RWPE2 (cell line): ENCODE measurements around the gene CYB5A.

Source experiments
- ATAC-seq: fragments of 200-7000 bp; cut with Tn5 transposase; 3 replicates; pipeline ENCODE4 v1.9.1; 2021; ENCODE audit warnings: low read depth
- DNase-seq: peaks from one replicate; pipeline ENCODE4 v3.0.0-alpha.2; 2020; ENCODE audit warnings: low spot score
- H3K27ac ChIP-seq: fragments of 450-650 bp; 2 replicates; pipeline ENCODE4 v1.5.1; 2017; ENCODE audit warnings: mild to moderate bottlenecking; ENCODE audit not compliant: poor library complexity, severe bottlenecking
- H3K27me3 ChIP-seq: fragments of 250-450 bp; sonication (Bioruptor Pico); 2 replicates; pipeline ENCODE4 v1.5.1; 2021; ENCODE audit warnings: mild to moderate bottlenecking, moderate library complexity; ENCODE audit not compliant: insufficient read depth, poor library complexity, severe bottlenecking
- H3K36me3 ChIP-seq: fragments of 250-450 bp; sonication (Bioruptor Pico); 2 replicates; pipeline ENCODE4 v1.5.1; 2020; ENCODE audit warnings: low read depth, mild to moderate bottlenecking, moderate library complexity
- H3K4me1 ChIP-seq: fragments of 250-450 bp; sonication (Bioruptor Pico); 2 replicates; pipeline ENCODE4 v1.5.1; 2021; ENCODE audit warnings: mild to moderate bottlenecking, moderate library complexity; ENCODE audit not compliant: insufficient read depth, poor library complexity, severe bottlenecking
- H3K4me3 ChIP-seq: fragments of 250-450 bp; sonication (Bioruptor Pico); 2 replicates; pipeline ENCODE4 v1.5.1; 2021; ENCODE audit warnings: mild to moderate bottlenecking, moderate library complexity; ENCODE audit not compliant: severe bottlenecking
- H3K9me3 ChIP-seq: fragments of 250-450 bp; sonication (Bioruptor Pico); 2 replicates; pipeline ENCODE4 v1.5.1; 2021; ENCODE audit warnings: mild to moderate bottlenecking, moderate library complexity; ENCODE audit not compliant: severe bottlenecking
- CTCF ChIP-seq: fragments of 450-650 bp; IDR thresholded peaks from one replicate; pipeline ENCODE4 v1.5.1; 2017; ENCODE audit warnings: mild to moderate bottlenecking, moderate library complexity; ENCODE audit not compliant: poor library complexity, severe bottlenecking

CYB5A gene

DNA sequence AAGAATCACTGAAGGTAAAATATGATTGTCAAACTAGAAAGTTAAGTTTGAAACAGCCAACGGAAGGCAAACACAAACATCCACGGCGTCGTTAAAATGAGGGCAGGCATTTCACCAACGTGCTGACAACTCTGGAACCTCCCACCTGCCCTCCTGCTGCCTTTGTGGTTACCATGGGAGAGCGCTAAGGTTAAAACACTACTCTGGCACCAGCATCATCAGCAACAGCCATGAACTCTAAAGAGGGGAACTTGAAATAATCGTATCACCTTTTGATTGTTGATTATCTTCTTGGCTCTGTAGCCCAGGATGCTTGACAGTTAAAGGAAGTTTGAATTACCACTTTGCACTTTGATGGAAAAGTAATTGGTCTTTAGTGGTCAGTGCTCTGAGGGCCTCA is 34.7 kb downstream of the CYB5A start:
- ATAC-seq, result no peak
- Histone ChIP-seq H3K9me3 (no peaks in the 10 kb centered on the region), H3K36me3 (peaks cover 6% of the 10 kb centered on the region), H3K27ac (no peak overlapping the region), H3K4me1 (no peaks in the 10 kb centered on the region), H3K27me3 (no peaks in the 10 kb centered on the region), H3K4me3 (no peak overlapping the region)
- DNase-seq, result no peak
- TF ChIP-seq CTCF, result no peak

DNA sequence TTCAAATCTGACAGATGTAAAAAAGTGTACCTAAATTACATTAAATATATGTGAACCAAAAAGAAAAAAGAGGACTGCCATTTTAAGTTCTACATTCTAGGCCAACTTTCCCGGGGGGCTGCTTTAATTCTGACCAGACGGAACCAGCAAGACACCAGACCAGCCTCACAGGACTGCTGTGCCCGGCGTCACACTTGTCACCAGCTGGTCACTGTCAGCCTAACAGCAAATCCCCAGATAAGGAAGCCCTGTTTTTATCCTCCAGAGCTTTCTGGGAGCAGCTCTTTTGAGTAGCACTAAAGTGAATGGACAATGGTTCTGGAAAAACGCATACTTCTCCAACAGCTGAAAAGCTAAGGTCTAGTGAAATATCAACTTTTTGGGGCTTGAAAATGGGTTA is 35.6 kb downstream of the CYB5A start:
- Histone ChIP-seq H3K36me3 (peaks cover 6% of the 10 kb centered on the region), H3K27ac (no peak overlapping the region), H3K4me3 (no peak overlapping the region), H3K4me1 (peaks cover 5% of the 10 kb centered on the region), H3K27me3 (no peaks in the 10 kb centered on the region), H3K9me3 (no peaks in the 10 kb centered on the region)
- no peak for DNase-seq
- no peak for TF ChIP-seq CTCF
- ATAC-seq, result no peak

DNA sequence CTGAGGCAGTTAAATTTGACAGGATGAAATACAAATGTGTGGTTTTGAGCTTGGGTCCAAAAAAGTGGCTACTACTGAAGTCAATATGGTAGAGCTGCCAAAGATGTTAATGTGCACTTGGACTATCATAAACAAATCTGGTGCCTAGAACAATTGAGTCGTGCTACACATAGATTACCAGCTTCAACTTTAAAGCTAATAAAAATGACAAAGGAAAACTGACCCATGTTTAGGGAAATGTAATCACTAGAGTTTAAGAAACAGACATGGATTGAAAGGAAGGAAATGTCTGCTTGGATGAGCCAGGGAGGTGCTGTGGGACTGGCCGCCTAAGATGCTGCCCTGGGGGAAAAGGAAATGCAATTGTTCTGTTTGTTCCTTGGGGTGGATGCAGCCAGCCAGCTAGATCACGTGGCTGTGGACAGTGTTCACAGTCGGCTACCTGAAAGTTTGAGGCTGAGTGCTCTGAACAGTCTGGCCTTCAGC is 36.6 kb downstream of the CYB5A start:
- H3K4me3 ChIP-seq, result no peak overlapping the region
- H3K4me1 ChIP-seq, result peaks cover 5% of the 10 kb centered on the region
- DNase-seq (no peak), ATAC-seq (peak; percentile 48; the same call in 2 of the 3 replicates)
- TF ChIP-seq CTCF, result no peak
- H3K27me3 ChIP-seq, result no peaks in the 10 kb centered on the region
- no peak overlapping the region for H3K27ac ChIP-seq
- peaks cover 6% of the 10 kb centered on the region for H3K36me3 ChIP-seq
- no peaks in the 10 kb centered on the region for H3K9me3 ChIP-seq

- Histone ChIP-seq H3K9me3 (no peaks in the 10 kb centered on the region), H3K4me3 (no peak overlapping the region), H3K36me3 (peaks cover 6% of the 10 kb centered on the region), H3K4me1 (peaks cover 15% of the 10 kb centered on the region), H3K27ac (no peak overlapping the region), H3K27me3 (no peaks in the 10 kb centered on the region)
- ATAC-seq (no peak), DNase-seq (no peak)
- TF ChIP-seq CTCF, result no peak
These were observed 39.7 kb downstream of the CYB5A start for GRCh38 chr18:74252039-74252395.

DNA sequence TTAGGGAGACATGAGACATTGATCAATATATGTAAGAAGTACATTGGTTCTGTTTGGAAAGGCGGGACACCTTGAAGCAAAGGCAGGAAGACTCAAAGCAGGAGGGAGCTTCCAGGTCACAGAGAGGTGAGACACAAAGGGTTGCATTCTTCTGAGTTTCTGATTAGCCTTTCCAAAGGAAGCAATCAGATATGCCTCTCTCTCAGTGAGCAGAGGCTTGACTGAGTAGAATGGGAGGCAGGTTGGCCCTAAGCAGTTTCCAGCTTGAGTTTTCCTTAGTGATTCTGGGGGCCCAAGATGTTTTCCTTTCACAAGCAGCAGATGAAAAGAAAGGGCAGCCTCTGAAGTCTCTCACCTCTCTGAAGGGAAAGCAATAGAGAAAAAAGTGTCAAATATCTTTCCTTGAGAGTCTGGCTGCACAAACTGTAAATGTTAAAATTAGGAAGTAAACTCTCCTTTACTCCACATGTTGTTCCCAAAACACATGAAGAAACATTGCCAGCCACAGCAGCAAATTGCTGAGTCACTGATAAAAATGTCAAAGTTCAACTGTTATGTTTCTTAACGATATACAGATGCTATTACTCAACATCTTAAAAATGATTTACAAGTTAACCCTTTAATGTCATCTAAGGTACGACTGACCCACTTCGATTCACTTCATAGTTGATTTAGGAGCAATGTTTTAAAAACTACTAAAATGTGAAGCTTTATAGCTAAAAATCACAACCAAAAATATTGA is 40.3 kb downstream of the CYB5A start:
- no peak for TF ChIP-seq CTCF
- ATAC-seq, result no peak
- no peak overlapping the region for H3K27ac ChIP-seq

More for the DNA sequence above, 40.3 kb downstream of the CYB5A start:
- Histone ChIP-seq H3K4me1 (peaks cover 15% of the 10 kb centered on the region), H3K4me3 (no peak overlapping the region), H3K27me3 (no peaks in the 10 kb centered on the region), H3K36me3 (peaks cover 6% of the 10 kb centered on the region), H3K9me3 (no peaks in the 10 kb centered on the region)
- no peak for DNase-seq
